Measurements from ENCODE around the gene PRAMEF25. TPM values are rescaled to one million over a fixed set of nuclear protein-coding genes. Genes with fewer than 3 reads are reported as not detected.
"Not testable (repeated sequence)": the region's sequence is repeated elsewhere in the genome, so short reads cannot be mapped to it uniquely, and the experiment has no call there.

Gene PRAMEF25
- total RNA-seq, result not detected

GRCh38 chr1:13070474-13070873 is at the start of gene PRAMEF25:
Gene PRAMEF25 (plus strand): TSS chr1:13070774. CDS start chr1:13073694, 2,920 bp downstream.
- H3K4me1 Mint-ChIP-seq (ENCODE audit: low read depth); ATAC-seq; H3K4me3 Mint-ChIP-seq; H3K27me3 Mint-ChIP-seq; H3K36me3 Mint-ChIP-seq (ENCODE audit: low read depth); POLR2A ChIA-PET; intact Hi-C loops (cut with micrococcal nuclease); DNase-seq; H3K9me3 Mint-ChIP-seq; CTCF ChIA-PET; H3K27ac Mint-ChIP-seq: not testable (repeated sequence)

- DNase-seq; H3K36me3 Mint-ChIP-seq (ENCODE audit: low read depth); H3K27ac Mint-ChIP-seq; H3K4me1 Mint-ChIP-seq (ENCODE audit: low read depth); H3K9me3 Mint-ChIP-seq; H3K4me3 Mint-ChIP-seq; intact Hi-C loops (cut with micrococcal nuclease); H3K27me3 Mint-ChIP-seq; CTCF ChIA-PET; POLR2A ChIA-PET; ATAC-seq: not testable (repeated sequence)
Measured at GRCh38 chr1:13056475-13056874, 14.1 kb upstream of the PRAMEF25 start, which contains the start of gene PRAMEF27. Gene PRAMEF27 (minus strand): TSS chr1:13056575. CDS start chr1:13053659, 2,916 bp downstream.

- H3K27me3 Mint-ChIP-seq; H3K9me3 Mint-ChIP-seq; POLR2A ChIA-PET; intact Hi-C loops (cut with micrococcal nuclease); H3K36me3 Mint-ChIP-seq (ENCODE audit: low read depth); CTCF ChIA-PET; ATAC-seq; H3K4me1 Mint-ChIP-seq (ENCODE audit: low read depth); H3K27ac Mint-ChIP-seq; DNase-seq; H3K4me3 Mint-ChIP-seq: not testable (repeated sequence)
Measured at GRCh38 chr1:13116754-13117153, 46.2 kb downstream of the PRAMEF25 start, which contains the start of gene HNRNPCL2. Gene HNRNPCL2 (minus strand): TSS chr1:13116854. CDS start chr1:13116400, 454 bp downstream.

Other genes with a start within 250 kb of the PRAMEF25 start
- not detected for gene PRAMEF11, start 239.4 kb upstream of the PRAMEF25 start, total RNA-seq
- not detected for gene HNRNPCL1, start 222.1 kb upstream of the PRAMEF25 start, total RNA-seq
- gene PRAMEF2, start 213.7 kb upstream of the PRAMEF25 start, total RNA-seq, result not detected
- gene PRAMEF4, start 184.6 kb upstream of the PRAMEF25 start, total RNA-seq, result not detected
- not detected for gene PRAMEF10, start 172.5 kb upstream of the PRAMEF25 start, total RNA-seq
- not detected for gene PRAMEF7, start 154.2 kb upstream of the PRAMEF25 start, total RNA-seq
- not detected for gene PRAMEF6, start 123.2 kb upstream of the PRAMEF25 start, total RNA-seq
- not detected for gene PRAMEF27, start 14.2 kb upstream of the PRAMEF25 start, total RNA-seq
- gene HNRNPCL3, start 10.0 kb upstream of the PRAMEF25 start, total RNA-seq, result not detected
- gene HNRNPCL2, start 46.1 kb downstream of the PRAMEF25 start, total RNA-seq, result not detected
- not detected for gene PRAMEF26, start 85.2 kb downstream of the PRAMEF25 start, total RNA-seq
- gene HNRNPCL4, start 94.9 kb downstream of the PRAMEF25 start, total RNA-seq, result not detected
- not detected for gene PRAMEF9, start 101.1 kb downstream of the PRAMEF25 start, total RNA-seq
- not detected for gene PRAMEF13, start 130.6 kb downstream of the PRAMEF25 start, total RNA-seq
- gene PRAMEF18, start 155.4 kb downstream of the PRAMEF25 start, total RNA-seq, result not detected
- gene PRAMEF5, start 183.4 kb downstream of the PRAMEF25 start, total RNA-seq, result not detected
- not detected for gene PRAMEF8, start 214.4 kb downstream of the PRAMEF25 start, total RNA-seq
- not detected for gene PRAMEF33, start 232.8 kb downstream of the PRAMEF25 start, total RNA-seq
- not detected for gene PRAMEF15, start 244.8 kb downstream of the PRAMEF25 start, total RNA-seq